Glomerular visceral epithelial cell (primary cell): ENCODE results near the gene NDUFAF8.

Source experiments
- DNase-seq: peaks from one replicate; pipeline ENCODE4 v3.0.0-alpha.2; 2016; ENCODE audit errors: extremely low spot score

NDUFAF8 gene

DNA sequence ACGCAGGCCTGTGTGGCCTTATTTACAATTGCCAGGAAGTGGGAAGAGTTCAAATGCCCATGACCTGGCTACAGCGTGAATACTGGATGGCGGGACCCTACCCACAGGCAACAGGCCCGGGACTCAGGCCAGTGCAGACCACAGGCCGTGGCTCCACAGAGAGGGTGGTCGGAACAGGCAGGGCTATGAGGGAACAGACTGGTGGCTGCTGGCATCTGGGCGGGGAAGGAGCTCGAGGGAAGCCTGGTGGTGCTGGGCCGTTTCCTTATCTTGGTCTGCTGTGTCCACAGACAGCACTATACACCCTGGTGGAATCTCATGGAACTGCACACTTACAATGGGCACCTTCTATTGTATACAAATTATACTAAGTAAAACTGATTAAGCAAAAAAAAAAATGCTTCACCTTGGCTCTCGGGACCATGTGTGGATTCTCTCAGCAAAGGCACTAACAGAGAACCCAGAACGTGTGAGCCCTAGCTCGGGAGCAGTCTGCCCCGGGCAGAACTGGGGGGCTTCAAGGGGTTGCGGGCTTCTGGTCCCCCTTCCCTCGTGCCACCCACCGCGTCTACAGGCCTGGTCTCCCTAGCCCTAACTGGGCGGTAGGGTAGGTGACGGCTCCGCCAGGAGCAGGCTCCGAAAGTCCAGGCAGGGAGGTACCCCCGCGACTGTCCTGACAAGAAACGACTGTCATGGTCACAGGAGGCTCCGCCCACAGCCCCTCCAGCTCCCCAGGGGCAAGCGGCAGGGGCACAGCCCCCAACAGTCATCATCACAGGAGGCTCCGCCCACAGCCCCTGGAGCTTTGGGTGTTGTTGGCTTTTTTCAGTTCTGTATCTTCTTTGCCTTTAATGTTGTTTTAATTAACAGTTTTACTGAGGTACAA, 38.2 kb upstream of the NDUFAF8 start:
- DNase-seq, result peak; percentile 61

DNA sequence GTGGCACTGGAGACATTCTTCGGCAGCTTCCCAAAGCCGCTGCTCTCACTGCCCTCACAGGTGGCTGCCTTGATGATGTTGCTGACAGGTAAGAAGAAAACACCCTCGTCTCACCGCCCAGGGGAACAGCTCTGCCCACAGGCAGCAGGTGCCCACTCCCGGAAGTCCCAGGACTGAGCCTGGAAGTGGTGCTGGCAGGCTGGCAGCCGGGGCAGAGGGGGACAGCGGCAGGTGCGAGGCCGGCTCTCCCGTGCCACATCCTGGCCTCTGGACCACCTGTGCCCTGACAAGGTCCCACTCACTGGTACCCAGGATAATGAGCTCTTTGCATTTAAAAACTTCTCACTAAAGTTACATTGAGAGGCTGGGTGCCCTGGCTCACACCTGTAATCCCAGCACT, 36.8 kb upstream of the NDUFAF8 start:
- DNase-seq, result no peak

GRCh38 chr17:81203136-81203535, 36.0 kb upstream of the NDUFAF8 start:
- DNase-seq, result no peak

- no peak for DNase-seq
Observed at GRCh38 chr17:81204578-81204977, 34.5 kb upstream of the NDUFAF8 start.

DNA sequence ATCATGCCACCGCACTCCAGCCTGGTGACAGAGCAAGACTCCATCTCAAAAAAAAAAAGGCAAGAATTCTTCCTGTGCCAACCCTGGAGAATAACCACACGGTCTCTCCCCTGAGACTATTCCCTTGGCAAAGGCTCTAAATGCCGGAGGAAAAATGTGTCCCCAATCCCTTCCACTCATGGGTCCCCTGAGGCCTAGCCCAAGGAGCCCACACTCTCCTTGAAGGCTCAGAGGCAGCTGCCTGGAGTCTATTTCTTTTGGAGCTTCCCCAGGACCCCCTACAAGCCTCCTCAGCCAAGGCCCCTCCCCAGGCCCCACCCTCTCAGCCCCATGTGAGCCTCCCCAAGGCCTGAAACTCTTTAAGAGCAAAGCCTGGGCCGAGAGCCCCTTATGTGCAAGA, 33.0 kb upstream of the NDUFAF8 start:
- no peak for DNase-seq

- DNase-seq, result no peak
Observed at GRCh38 chr17:81206657-81207056, 32.5 kb upstream of the NDUFAF8 start.

DNA sequence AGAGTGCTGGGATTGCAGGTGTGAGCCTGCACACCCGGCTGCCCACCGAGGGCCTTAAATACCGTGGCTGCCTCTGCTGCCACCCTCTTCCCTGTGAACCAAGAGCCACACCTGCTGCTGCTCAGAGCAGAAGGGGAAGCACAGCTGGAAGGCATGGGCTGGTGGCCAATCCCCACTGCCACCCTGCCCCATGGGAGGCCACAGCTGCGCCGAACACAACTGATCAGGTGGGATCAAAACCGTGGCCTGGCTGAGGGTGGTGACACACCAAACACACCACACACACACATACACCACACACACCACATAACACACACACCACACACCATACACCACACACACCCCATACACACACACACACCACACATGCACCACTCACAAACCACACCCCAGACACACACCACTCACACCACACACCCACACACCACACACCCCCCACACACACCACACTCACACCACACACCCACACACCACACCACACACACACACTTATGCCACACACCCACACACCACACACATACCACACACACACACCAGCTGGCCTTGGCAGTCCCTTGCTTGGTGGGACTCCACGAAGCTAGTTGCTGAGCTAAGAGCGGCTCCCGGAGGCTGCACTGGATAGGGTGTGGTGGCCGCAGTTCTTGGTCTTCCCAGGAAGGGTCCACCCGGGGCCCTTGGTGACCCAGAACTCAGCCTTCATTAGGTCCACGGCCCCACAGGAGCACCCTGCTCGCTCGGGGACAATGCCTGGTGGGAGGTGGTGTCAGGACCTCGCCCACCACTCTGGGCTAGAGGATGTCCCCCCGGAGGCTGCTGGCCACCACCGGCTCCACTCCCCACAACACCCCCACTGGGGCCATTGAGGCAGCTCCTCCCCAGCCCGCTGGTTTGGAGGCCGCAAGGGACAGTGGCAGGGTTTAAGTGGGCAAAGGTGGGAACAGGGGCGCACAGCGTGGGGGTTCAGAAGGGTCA, 31.2 kb upstream of the NDUFAF8 start:
- no peak for DNase-seq

- no peak for DNase-seq
Observed at GRCh38 chr17:81208651-81209050, 30.5 kb upstream of the NDUFAF8 start.

- no peak for DNase-seq
Observed at GRCh38 chr17:81209141-81209540, 30.0 kb upstream of the NDUFAF8 start.

DNA sequence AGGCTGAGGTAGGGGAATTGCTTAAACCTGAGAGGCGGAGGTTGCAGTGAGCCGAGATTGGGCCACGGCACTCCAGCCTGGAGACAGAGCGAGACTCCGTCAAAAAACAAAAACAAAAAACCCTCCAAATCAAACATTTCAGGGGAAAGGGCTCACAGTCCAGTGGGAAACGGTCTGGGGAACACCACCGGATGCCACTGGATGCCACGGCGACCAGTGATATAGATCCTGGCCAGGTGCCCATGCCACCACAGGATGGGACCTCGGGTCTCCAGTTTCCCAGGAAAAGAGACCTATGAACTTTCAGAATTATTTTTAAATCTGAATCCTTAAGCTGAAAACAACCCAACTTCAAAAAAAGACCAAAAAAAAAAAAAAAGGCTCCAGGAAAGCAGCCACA, 28.7 kb upstream of the NDUFAF8 start:
- DNase-seq, result no peak

DNA sequence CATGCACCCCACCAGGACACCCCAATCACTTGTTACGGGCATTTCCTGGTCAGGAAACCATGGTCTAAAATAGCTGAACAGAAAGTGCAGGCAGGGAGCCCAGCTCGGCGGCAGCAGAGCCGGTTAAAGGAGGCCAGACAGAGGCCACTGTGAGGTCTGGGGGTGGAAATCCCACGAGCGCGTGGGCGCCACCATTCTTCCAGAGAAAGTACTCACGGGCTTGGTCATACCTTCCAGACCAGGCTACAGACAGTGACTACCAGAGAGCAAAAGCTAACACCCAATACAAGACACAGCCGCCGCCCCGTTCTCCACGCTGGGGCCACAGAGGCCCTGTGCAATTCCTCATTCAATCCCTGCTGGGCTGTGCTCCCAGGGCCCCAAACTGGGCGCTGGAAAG, 28.2 kb upstream of the NDUFAF8 start:
- no peak for DNase-seq

DNA sequence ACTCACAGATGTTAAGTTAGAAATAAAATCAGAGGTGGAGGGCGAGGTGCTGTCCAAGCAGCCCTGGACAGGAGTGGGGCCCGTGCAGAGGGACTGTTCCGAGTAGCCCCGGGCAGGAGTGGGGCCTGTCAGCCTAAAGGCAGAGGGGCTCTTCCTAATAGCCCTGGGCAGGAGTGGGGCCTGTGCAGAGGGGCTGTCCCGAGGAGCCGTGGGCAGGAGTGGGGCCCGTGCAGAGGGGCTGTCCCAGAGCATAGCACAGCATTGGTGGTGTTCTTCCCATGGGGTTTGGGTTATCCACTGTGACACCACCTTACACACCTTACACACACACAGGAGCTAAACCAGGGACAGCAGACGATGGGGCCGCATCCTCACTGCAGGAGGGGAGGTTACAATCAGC, 26.8 kb upstream of the NDUFAF8 start:
- no peak for DNase-seq

DNA sequence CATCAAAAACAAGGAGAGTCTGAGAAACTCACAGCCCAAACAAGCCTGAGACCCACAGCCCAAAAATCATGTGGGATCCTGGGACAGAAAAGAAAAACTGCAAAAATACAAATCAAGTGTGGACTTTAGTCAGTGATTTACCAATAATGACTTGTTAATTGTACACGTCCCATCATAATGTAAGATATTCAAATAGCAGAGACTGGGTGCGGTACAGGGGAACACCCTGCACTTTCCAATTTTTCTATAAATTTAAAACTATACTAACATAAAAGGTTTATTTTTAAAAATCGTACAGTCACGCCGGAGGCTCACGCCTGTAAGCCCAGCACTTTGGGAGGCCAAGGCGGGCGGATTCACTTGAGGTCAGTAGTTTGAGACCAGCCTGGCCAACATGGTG, 25.1 kb upstream of the NDUFAF8 start:
- DNase-seq, result no peak

DNA sequence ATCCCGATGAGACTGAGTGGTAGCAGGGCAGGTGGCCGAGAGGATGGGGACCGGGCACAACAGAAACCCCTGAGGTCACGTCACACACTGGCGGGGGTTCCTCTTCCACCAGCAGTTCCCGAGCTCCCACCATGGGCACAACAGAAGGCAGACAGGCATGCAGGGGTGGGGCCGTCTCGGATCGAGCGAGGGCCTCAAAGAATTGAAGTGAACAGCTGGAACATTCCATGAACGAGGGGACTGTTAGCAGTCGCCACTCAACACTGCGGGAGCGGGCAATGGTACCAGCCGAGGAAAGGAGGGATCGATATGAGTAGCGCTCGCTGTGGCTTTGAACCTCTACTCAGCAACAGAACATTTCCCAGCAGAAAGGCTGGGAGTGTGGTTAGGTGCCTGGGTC, 21.6 kb upstream of the NDUFAF8 start:
- DNase-seq, result no peak

- no peak for DNase-seq
Observed at GRCh38 chr17:81218459-81218858, 20.7 kb upstream of the NDUFAF8 start.

DNA sequence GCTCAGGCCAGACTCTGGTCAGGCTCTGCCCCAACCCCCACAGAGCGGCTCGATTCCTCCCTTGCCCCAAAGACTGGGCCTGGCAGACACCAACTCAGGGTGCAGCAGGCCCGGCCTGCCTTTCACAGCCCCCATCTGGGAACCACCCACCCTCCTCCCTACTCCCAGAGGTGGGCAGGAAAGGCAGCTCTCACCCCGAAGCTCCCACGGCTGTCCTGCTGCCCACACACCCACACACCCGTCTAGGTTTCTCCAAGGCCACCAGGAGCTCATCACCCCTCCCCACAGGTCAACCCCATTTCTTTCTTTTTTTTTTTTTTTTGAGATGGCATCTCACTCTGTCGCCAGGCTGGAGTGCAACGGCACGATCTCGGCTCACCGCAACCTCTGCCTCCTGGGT, 20.1 kb upstream of the NDUFAF8 start:
- no peak for DNase-seq

GRCh38 chr17:81219476-81220180, 19.5 kb upstream of the NDUFAF8 start:
- DNase-seq, result no peak

DNA sequence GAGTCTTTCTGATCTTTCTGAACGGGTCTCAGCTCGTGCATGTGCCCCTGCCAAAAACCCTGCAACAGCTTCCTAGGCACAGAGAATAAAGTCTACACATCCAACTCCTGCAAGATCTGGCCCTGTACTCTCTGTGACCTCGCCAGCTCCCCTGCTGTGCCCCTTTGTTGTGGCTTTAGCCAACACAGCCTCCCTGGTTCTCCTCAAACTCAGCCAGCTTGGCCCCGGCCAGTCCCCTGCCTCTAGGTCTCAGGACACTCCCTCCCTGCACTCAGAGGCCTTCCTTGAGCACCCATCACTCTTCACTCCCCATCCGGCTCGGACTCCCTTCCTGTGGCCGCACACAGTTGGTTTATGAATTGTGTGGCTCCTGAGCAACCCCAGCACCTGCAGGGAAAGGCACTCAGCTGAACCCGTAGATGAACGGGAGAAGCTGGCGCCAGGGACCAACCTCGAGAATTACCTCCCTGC, 17.7 kb upstream of the NDUFAF8 start:
- no peak for DNase-seq

- DNase-seq, result no peak
Observed at GRCh38 chr17:81221842-81222619, 17.1 kb upstream of the NDUFAF8 start.

- DNase-seq, result no peak
Observed at GRCh38 chr17:81222620-81222905, 16.6 kb upstream of the NDUFAF8 start.
